ENCODE measurements around the gene DIP2C.
"Not testable (repeated sequence)": the region's sequence is repeated elsewhere in the genome, so short reads cannot be mapped to it uniquely, and the experiment has no call there.

The DIP2C gene

DNA sequence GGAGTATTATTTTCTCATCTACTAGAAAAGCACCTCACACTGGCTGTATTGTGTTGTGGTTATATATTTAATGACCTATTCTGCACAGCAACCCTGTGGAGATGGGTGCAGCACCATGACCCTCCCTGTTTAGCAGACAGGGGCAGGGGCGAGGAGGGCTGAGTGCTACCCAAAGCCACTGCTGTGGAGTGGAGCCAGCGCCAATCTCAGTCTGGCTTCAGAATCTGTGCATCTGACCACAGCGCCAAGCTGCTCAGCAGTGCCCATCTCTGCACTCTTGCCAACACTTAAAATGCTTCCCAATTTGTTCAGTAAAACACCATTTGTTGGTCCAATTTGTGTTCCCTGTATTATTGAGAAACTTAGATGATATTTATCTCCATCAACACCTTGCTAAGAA is 315.1 kb downstream of the DIP2C start:
- peaks cover 7% of the 10 kb centered on the region for H3K4me1 Mint-ChIP-seq (ENCODE audit: low read depth)
- peaks cover 4% of the 10 kb centered on the region for H3K27me3 Mint-ChIP-seq
- no peaks in the 10 kb centered on the region for H3K36me3 Mint-ChIP-seq (ENCODE audit: low read depth)
- H3K9me3 Mint-ChIP-seq: no peaks in the 10 kb centered on the region
- H3K4me3 Mint-ChIP-seq: no peak overlapping the region
- no peak overlapping the region for H3K27ac Mint-ChIP-seq

DNA sequence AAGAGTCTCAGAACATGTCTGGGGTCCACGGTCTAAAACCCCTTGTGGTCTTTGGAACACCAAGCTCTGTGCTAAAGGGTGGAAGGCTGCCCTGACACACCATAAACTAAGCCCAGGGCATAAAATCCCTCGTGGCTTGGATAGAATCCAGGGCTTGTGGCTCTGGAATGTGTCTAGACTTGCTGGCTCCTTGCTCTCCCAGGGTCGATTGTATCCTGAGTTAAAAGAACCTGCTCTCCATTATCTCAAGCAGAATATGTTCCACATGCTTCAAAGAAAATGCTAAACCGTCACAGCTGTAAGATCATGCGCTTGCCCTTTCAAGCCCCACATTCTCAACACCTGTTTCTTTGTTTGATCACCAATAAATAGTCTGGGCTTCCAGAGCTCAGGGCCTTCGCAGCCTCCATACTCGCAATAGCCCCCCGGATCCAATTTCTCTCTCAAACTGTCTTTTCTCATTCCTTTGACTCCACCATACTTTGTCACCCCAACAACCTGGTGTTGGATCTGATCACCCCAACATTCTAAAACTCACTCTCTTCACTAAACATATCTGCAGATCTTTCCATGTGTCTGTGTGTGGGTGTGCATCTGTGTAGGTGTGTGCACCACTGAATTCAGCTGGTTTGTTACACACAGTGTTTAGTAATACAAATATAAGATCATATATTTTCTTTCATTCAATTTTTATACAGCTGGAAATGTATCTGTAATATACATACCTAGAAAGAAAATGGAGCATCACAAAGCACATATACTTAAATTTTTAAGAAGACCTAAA is 315.8 kb downstream of the DIP2C start:
- no peaks in the 10 kb centered on the region for H3K9me3 Mint-ChIP-seq
- H3K27me3 Mint-ChIP-seq: peaks cover 4% of the 10 kb centered on the region
- H3K27ac Mint-ChIP-seq: no peak overlapping the region
- peaks cover 7% of the 10 kb centered on the region for H3K4me1 Mint-ChIP-seq (ENCODE audit: low read depth)
- no peaks in the 10 kb centered on the region for H3K36me3 Mint-ChIP-seq (ENCODE audit: low read depth)
- no peak overlapping the region for H3K4me3 Mint-ChIP-seq

DNA sequence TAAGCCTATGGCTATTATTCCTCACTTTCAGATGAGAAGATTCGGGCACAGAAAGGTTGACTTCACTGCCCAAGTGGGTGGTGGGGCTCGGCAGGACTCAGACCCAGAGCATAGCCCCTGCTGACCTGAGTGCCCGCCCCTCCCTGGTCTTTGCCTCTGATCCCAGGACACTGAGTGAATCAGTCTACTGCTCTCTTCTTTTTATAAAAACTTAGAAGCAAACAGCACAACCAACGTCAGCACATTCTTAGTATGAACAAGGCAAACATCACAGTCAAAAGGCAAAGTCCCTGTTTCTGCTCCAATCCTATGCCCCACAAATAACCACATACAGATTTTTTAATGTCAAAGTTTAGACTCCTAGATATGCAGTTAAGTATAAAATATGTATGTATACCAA is 316.5 kb downstream of the DIP2C start:
- H3K4me1 Mint-ChIP-seq (ENCODE audit: low read depth): peaks cover 7% of the 10 kb centered on the region
- no peak overlapping the region for H3K4me3 Mint-ChIP-seq
- no peak overlapping the region for H3K27ac Mint-ChIP-seq
- no peaks in the 10 kb centered on the region for H3K9me3 Mint-ChIP-seq
- peaks cover under 1% of the 10 kb centered on the region for H3K27me3 Mint-ChIP-seq
- H3K36me3 Mint-ChIP-seq (ENCODE audit: low read depth): no peaks in the 10 kb centered on the region

DNA sequence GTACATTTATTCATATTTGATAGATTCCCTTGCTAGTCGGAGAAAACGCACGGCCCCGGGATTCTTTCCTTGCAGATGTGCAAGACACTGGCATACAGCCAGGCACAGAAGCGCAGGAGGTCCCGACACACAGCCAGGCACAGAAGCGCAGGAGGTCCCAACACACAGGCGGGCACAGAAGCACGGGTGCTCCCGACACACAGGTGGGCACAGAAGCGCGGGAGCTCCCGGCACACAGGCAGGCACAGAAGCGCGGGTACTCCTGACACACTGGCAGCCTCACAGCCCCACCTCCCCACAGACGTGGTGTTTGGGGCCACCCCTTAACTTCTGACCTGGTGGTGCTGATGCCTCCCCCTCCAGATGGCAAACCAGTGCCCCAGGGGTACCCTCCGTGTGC is 316.9 kb downstream of the DIP2C start:
- Mint-ChIP-seq H3K4me1 (ENCODE audit: low read depth) (peaks cover 7% of the 10 kb centered on the region), H3K27me3 (no peaks in the 10 kb centered on the region), H3K36me3 (ENCODE audit: low read depth) (no peaks in the 10 kb centered on the region), H3K9me3 (no peaks in the 10 kb centered on the region), H3K4me3 (no peak overlapping the region), H3K27ac (no peak overlapping the region)

DNA sequence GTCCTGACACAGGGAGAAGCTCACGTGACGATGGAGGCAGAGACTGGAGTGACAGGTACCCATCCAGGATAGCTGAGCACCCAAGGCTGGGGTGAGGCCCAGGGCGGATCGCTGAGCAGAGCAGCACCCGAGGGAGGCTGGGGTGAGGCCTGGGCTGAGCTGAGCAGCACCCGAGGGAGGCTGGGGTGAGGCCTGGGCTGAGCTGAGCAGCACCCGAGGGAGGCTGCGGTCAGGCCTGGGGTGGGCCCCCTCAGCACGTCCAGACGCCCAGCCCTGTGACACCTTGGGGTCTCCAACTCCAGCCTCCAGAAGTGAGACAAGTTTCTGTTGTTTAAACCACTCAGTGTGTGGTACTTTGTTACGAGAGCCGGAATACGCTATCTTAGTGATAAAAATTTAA is 318.0 kb downstream of the DIP2C start:
- Mint-ChIP-seq H3K4me3 (no peak overlapping the region), H3K27me3 (no peaks in the 10 kb centered on the region), H3K4me1 (ENCODE audit: low read depth) (peaks cover under 1% of the 10 kb centered on the region), H3K36me3 (ENCODE audit: low read depth) (no peaks in the 10 kb centered on the region), H3K9me3 (no peaks in the 10 kb centered on the region), H3K27ac (no peak overlapping the region)

DNA sequence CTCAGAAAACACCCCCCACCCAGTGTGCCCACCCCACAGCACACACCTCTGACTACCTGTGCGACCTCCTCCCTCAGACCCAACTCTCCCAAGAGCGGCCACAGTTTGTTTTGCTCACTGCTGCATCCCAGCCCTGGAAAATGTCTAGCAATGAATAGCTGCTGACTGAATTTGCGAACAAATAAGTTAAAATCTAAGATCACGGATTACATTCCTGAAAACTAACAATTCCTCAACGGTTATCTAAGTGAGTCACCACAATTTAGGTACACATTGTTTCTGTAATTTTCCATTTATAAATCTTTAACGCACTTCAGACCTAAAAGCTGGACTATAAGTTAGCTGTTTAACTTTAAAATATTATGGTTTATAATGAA is 319.0 kb downstream of the DIP2C start:
- no peak overlapping the region for H3K4me3 Mint-ChIP-seq
- no peaks in the 10 kb centered on the region for H3K9me3 Mint-ChIP-seq
- H3K4me1 Mint-ChIP-seq (ENCODE audit: low read depth): no peaks in the 10 kb centered on the region
- H3K27ac Mint-ChIP-seq: no peak overlapping the region
- H3K36me3 Mint-ChIP-seq (ENCODE audit: low read depth): no peaks in the 10 kb centered on the region
- no peaks in the 10 kb centered on the region for H3K27me3 Mint-ChIP-seq

DNA sequence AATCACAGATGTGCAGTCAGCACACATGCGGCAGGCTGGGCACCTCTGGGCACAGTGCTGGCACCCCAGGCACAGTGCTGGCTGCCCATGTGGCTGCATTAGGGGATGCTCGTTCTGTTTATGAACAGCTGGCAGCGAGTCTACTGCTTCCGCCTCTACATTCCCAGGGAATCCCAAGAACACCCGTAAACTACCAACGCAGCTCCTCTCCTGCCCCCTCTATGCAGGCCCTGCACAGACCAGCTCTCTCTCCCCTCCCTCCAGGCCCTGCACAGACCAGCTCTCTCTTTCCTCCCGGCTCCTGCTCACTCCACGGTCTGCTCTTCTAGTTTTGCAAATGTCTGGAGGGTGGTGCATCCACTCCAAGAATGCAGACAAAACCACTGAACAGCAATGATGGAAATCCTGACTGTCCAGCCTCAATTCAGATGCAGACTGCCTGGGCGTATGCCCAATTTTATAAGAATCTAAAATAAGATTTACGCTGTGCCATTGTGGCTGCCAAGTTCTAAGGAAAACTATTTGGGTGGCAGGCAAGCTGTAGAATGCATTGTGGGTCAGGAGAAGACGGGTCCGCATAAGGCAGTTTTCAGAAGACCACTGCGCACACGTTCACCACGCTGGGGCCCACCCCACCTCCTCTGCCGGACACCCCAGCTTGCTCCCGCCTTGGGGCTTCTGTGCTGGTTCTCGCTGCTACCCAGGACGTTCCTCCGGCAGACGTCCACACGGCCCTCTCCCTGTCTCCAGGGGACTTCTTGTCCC is 319.6 kb downstream of the DIP2C start:
- no peak overlapping the region for H3K27ac Mint-ChIP-seq
- H3K36me3 Mint-ChIP-seq (ENCODE audit: low read depth): no peaks in the 10 kb centered on the region
- H3K9me3 Mint-ChIP-seq: no peaks in the 10 kb centered on the region
- H3K4me1 Mint-ChIP-seq (ENCODE audit: low read depth): no peaks in the 10 kb centered on the region
- no peak overlapping the region for H3K4me3 Mint-ChIP-seq
- H3K27me3 Mint-ChIP-seq: no peaks in the 10 kb centered on the region

DNA sequence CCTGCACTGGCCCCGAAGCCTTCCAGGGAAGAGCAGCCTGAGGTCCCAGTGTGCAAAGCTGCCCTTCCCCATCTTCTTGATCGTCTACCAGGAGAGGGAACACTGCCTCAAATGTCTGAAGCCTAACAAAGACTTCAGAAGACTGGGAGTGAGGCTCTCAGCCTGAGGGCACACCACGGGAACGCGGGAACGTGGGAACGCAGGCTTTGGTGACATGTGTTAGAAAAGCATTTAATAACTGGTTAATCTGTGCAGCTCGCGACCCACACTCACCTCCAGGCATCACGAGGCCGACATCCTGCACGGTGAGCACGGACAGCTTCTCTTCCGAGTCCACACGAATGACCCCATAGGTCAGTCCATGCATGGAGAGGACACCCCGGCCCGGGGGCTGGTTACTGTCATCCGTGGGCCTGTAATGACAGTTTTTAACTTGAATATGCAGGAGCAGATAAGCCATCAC is 320.2 kb downstream of the DIP2C start:
- Mint-ChIP-seq H3K4me3 (no peak overlapping the region), H3K36me3 (ENCODE audit: low read depth) (no peaks in the 10 kb centered on the region), H3K27me3 (no peaks in the 10 kb centered on the region), H3K9me3 (no peaks in the 10 kb centered on the region), H3K27ac (no peak overlapping the region), H3K4me1 (ENCODE audit: low read depth) (no peaks in the 10 kb centered on the region)

DNA sequence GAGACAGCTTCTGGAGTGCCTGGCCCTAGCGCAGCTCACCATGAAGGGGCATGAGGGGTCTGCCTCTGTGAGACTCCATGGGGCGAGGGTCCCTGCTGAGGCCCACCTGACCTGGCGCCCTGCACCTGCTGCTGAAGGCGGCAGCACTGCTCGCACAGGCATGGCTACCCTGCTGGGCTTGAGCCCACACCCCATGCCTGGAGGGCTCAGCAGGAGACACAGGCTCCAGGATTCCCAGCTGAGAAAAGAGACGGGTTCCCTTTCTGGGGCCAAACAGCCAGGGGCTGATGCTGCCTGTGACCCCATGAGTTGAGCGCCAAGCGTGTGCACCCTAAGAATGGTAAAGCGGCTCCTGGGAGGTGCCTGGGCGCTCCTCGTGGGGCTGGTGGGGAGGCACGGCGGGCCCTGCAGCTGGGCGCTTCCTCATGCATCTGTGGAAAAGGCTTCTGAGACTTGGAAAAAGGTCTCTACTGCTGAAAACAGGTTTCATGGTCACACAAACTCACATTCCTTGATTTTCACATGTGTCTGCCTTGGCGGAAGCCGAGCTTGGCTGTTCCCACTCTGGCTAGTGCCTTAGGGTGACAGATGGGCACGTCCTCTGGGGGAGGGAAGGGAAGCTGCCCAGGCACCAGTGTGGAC is 320.8 kb downstream of the DIP2C start:
- no peak overlapping the region for H3K4me3 Mint-ChIP-seq
- no peaks in the 10 kb centered on the region for H3K27me3 Mint-ChIP-seq
- no peaks in the 10 kb centered on the region for H3K9me3 Mint-ChIP-seq
- H3K27ac Mint-ChIP-seq: no peak overlapping the region
- no peaks in the 10 kb centered on the region for H3K4me1 Mint-ChIP-seq (ENCODE audit: low read depth)
- no peaks in the 10 kb centered on the region for H3K36me3 Mint-ChIP-seq (ENCODE audit: low read depth)

DNA sequence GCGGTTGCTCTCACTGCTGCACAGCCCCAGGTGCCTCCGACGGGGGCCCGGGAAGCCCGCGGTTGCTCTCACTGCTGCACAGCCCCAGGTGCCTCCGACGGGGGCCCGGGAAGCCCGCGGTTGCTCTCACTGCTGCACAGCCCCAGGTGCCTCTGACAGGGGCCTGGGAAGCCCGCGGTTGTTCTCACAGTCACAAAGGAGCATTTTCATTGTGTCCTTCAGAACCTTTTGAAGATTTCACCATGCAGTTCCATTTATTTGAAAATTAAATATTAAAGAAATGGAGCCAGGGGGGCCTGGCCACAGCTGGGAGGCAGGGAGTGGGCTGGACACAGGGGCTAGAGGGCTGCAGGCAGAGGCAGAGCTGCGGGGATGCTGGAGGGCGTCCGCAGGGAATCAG is 321.4 kb downstream of the DIP2C start:
- not testable (repeated sequence) for H3K9me3 Mint-ChIP-seq; H3K36me3 Mint-ChIP-seq (ENCODE audit: low read depth); H3K4me1 Mint-ChIP-seq (ENCODE audit: low read depth); H3K27me3 Mint-ChIP-seq; H3K4me3 Mint-ChIP-seq; H3K27ac Mint-ChIP-seq

DNA sequence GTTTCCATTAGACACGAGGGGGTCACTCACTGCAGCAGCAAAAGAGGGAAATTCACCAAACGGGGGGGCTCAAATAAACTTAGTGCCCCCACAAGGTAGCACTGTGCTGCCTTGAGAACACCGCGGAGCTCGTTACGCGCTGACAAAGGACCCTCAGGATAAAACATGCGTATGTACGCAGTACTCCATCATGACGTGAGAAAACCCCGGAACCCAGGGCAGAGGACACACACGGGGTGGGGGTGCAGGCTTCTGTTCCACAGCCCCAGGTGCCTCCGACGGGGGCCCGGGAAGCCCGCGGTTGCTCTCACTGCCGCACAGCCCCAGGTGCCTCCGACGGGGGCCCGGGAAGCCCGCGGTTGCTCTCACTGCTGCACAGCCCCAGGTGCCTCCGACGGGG is 321.8 kb downstream of the DIP2C start:
- Mint-ChIP-seq H3K4me3 (no peak overlapping the region), H3K4me1 (ENCODE audit: low read depth) (no peaks in the 10 kb centered on the region), H3K27me3 (no peaks in the 10 kb centered on the region), H3K27ac (no peak overlapping the region), H3K36me3 (ENCODE audit: low read depth) (no peaks in the 10 kb centered on the region), H3K9me3 (no peaks in the 10 kb centered on the region)

DNA sequence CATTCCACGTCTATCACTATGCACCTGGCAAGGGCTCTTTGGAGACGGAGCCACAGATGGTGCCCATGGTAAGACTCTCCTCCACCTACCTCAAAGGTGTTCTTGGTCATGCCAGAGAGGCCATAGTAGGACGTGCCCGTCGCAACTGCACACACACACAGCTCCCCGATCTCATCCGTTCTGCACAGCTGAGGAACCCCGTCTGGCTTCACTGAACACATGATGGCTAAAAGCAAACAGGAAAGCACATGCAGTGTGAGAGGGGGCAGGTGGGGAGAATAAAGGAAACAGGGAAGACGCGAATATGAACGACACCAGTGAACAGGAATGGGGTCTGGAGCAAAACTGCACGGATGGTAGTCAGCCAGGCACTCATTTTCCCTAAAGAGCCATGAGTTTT is 323.3 kb downstream of the DIP2C start:
- no peaks in the 10 kb centered on the region for H3K4me1 Mint-ChIP-seq (ENCODE audit: low read depth)
- no peak overlapping the region for H3K4me3 Mint-ChIP-seq
- no peaks in the 10 kb centered on the region for H3K27me3 Mint-ChIP-seq
- H3K27ac Mint-ChIP-seq: no peak overlapping the region
- no peaks in the 10 kb centered on the region for H3K9me3 Mint-ChIP-seq
- H3K36me3 Mint-ChIP-seq (ENCODE audit: low read depth): no peaks in the 10 kb centered on the region

DNA sequence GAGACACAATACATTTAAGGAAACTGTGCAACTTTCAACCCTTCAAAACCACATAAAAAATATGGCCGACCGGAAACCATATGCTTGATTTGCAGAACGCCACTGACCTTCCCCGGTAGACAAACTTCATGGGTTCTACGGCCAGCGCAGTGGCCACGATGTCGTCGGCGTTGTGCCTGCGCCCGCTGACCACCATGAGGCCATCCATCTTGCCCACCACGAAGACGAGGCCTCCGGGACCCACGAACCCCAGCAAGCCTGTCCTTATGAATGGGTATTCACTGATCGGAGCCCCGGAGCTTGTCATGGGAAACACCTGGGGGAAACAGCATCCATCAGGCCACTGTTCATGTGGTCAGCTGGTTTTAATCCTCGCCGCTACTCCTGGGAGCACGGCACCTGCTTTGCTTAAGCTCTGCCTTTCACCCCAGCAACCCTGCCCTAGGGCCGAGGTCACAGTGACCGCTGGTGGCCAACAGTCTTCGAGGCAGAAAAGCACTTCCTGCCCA is 325.1 kb downstream of the DIP2C start:
- no peak overlapping the region for H3K27ac Mint-ChIP-seq
- H3K36me3 Mint-ChIP-seq (ENCODE audit: low read depth): no peaks in the 10 kb centered on the region
- no peaks in the 10 kb centered on the region for H3K27me3 Mint-ChIP-seq
- H3K4me3 Mint-ChIP-seq: no peak overlapping the region
- H3K4me1 Mint-ChIP-seq (ENCODE audit: low read depth): no peaks in the 10 kb centered on the region
- no peaks in the 10 kb centered on the region for H3K9me3 Mint-ChIP-seq

DNA sequence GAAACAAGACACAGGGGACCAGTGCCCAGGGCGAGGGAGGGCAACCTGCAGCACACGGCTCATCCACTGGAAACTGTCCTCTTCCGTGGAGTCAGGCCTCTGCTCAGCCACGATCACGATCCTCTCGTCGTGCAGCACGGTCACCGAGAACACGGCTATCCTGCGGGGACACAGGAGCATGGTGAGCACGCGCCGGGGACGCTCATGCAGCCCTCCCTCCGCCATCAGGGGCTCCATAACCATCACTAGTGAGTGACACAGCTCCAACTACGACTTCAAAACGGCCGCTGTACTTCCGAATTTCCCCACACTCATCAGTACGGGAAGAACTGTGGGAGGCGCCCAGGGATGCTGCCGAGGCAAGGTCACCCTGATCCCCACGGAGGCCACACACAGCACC is 326.3 kb downstream of the DIP2C start:
- Mint-ChIP-seq H3K4me1 (ENCODE audit: low read depth) (no peaks in the 10 kb centered on the region), H3K36me3 (ENCODE audit: low read depth) (no peaks in the 10 kb centered on the region), H3K4me3 (no peak overlapping the region), H3K9me3 (no peaks in the 10 kb centered on the region), H3K27me3 (no peaks in the 10 kb centered on the region), H3K27ac (no peak overlapping the region)
